SK-N-SH (cell line): ENCODE results near the gene LRRC59. TPM values are rescaled to one million over a fixed set of nuclear protein-coding genes. Genes with fewer than 3 reads are reported as not detected.
"Not testable (repeated sequence)": the region's sequence is repeated elsewhere in the genome, so short reads cannot be mapped to it uniquely, and the experiment has no call there.

ENCODE experiments used
- CTCF ChIA-PET: fragments of 300-600, 350-600 bp; formaldehyde crosslinking; extraction: SDS; loops from one replicate; lab custom pipeline; 2021; lab: Yijun Ruan, JAX
- POLR2A ChIA-PET: fragments of 350-600 bp; sonication (Branson Sonifier 250); formaldehyde crosslinking; extraction: SDS; loops from one replicate; lab custom pipeline; 2020; ENCODE audit warnings: antibody characterized with exemption, inconsistent platforms; lab: Yijun Ruan, JAX
- DNase-seq: peaks from one replicate; pipeline ENCODE4 v3.0.0; 2012
- H2AFZ ChIP-seq: fragments of 200-600 bp; sonication (generic); 2 replicates; pipeline ENCODE4 v1.8.1; 2016; ENCODE audit warnings: antibody characterized with exemption, mild to moderate bottlenecking, low read depth
- H3F3A ChIP-seq: fragments of 200-600 bp; sonication (generic); replicated peaks from 2 replicates; pipeline ENCODE3; 2016; ENCODE audit warnings: antibody characterized with exemption, mild to moderate bottlenecking; ENCODE audit not compliant: insufficient read depth
- H3K27ac ChIP-seq, 2 experiments: fragments of 200-500 bp in 1 of 2; fragments of 200-600 bp in 1 of 2; sonication (Bioruptor generic) in 1 of 2; sonication (generic), shearing (Covaris generic) in 1 of 2; 2 replicates each; pipeline versions ENCODE4 v1.5.1 to v1.6.1; 2014 to 2016; ENCODE audit warnings: low read depth in 2 of 2, inconsistent platforms in 1 of 2, low read length in 1 of 2, mild to moderate bottlenecking in 1 of 2, mixed read lengths in 1 of 2
- H3K27me3 ChIP-seq: fragments of 200-600 bp; sonication (generic), shearing (Covaris generic); 2 replicates; pipeline ENCODE4 v1.6.1; 2016; ENCODE audit warnings: mixed run types; ENCODE audit not compliant: insufficient read depth
- H3K36me3 ChIP-seq, 2 experiments: fragments of 200-500 bp in 1 of 2; fragments of 200-600 bp in 1 of 2; sonication (Bioruptor generic) in 1 of 2; sonication (generic) in 1 of 2; replicated peaks in 1 of 2; 2 replicates each; pipeline versions ENCODE3 to v1.5.1; 2014 to 2016; ENCODE audit warnings: low read length in 1 of 2, mild to moderate bottlenecking in 1 of 2; ENCODE audit not compliant: insufficient read depth in 2 of 2, control insufficient read depth in 1 of 2
- H3K4me1 ChIP-seq, 2 experiments: fragments of 200-500 bp in 1 of 2; fragments of 200-600 bp in 1 of 2; sonication (Bioruptor generic) in 1 of 2; sonication (generic), shearing (Covaris generic) in 1 of 2; 2 replicates each; pipeline versions ENCODE4 v1.5.1 to v1.6.1; 2014 to 2016; ENCODE audit warnings: low read depth in 1 of 2, low read length in 1 of 2, mixed run types in 1 of 2; ENCODE audit not compliant: insufficient read depth in 2 of 2, control insufficient read depth in 1 of 2
- H3K4me2 ChIP-seq: fragments of 200-600 bp; sonication (generic), shearing (Covaris generic); 2 replicates; pipeline ENCODE4 v1.6.1; 2017; ENCODE audit warnings: mixed run types
- H3K4me3 ChIP-seq, 2 experiments: fragments of 200-500 bp in 1 of 2; fragments of 200-600 bp in 1 of 2; sonication (Bioruptor generic) in 1 of 2; sonication (generic), shearing (Covaris generic) in 1 of 2; 2 replicates each; pipeline versions ENCODE4 v1.5.1 to v1.8.1; 2014 to 2016; ENCODE audit warnings: low read depth in 2 of 2, inconsistent platforms in 1 of 2, low read length in 1 of 2, mild to moderate bottlenecking in 1 of 2, mixed read lengths in 1 of 2, moderate library complexity in 1 of 2
- H3K79me2 ChIP-seq: fragments of 200-600 bp; sonication (generic); 2 replicates; pipeline ENCODE4 v1.8.1; 2017; ENCODE audit warnings: mild to moderate bottlenecking; ENCODE audit not compliant: insufficient read depth
- H3K9ac ChIP-seq: fragments of 200-600 bp; sonication (generic); 2 replicates; pipeline ENCODE4 v1.6.1; 2017; ENCODE audit warnings: mixed run types
- H3K9me2 ChIP-seq: fragments of 200-600 bp; sonication (generic); 2 replicates; pipeline ENCODE4 v1.6.1; 2017; ENCODE audit warnings: mixed run types
- H3K9me3 ChIP-seq: fragments of 200-600 bp; sonication (generic); 2 replicates; pipeline ENCODE4 v1.6.1; 2017; ENCODE audit warnings: mixed run types, mild to moderate bottlenecking, moderate library complexity
- H4K20me1 ChIP-seq: fragments of 200-600 bp; sonication (generic); 2 replicates; pipeline ENCODE4 v1.6.1; 2017; ENCODE audit warnings: mild to moderate bottlenecking, mixed run types; ENCODE audit not compliant: insufficient read depth
- FOXM1 ChIP-seq: IDR thresholded peaks from 2 replicates; pipeline ENCODE4 v1.4.0; 2012; ENCODE audit warnings: low read depth, mild to moderate bottlenecking
- JUND ChIP-seq: IDR thresholded peaks from 2 replicates; pipeline ENCODE4 v1.4.0; 2012
- RAD21 ChIP-seq: IDR thresholded peaks from 2 replicates; pipeline ENCODE4 v1.6.1; 2012; ENCODE audit warnings: mild to moderate bottlenecking, low read length
- RFX5 ChIP-seq: IDR thresholded peaks from 2 replicates; pipeline ENCODE4 v1.6.1; 2012; ENCODE audit warnings: mild to moderate bottlenecking, improper control_type of control experiment, low read length
- RXRA ChIP-seq: IDR thresholded peaks from 2 replicates; pipeline ENCODE4 v1.4.0; 2012; ENCODE audit warnings: low read depth, mild to moderate bottlenecking, borderline replicate concordance
- TCF12 ChIP-seq: IDR thresholded peaks from 2 replicates; pipeline ENCODE4 v1.4.0; 2012
- WGBS: methylation state at CpG from one replicate; pipeline ENCODE4 v1.1.6; 2017; ENCODE audit warnings: low lambda C conversion rate; 5-methylcytosine and 5-hydroxymethylcytosine counted together
- polyA plus RNA-seq, 3 experiments: library from polyadenylated mRNA; depleted of rRNA; stranded (reverse); fragments of >200 nt; gene quantifications; 2 replicates each; pipeline ENCODE4 v1.2.3, GENCODE V29; 2012
- small RNA-seq, 7 experiments: library from RNA; depleted of rRNA; stranded (forward); fragments of <200 nt; gene quantifications; one replicate each; pipeline ENCODE3, GENCODE V24; 2012
- TF ChIP-seq, protein P1 (sequence below): fragments of 200-600 bp; sonication (generic); IDR thresholded peaks from 2 replicates; pipeline ENCODE4 v1.6.1; 2017; ENCODE audit warnings: antibody characterized with exemption, mild to moderate bottlenecking, moderate library complexity
- TF ChIP-seq, protein P2 (sequence below): fragments of 150-350 bp; IDR thresholded peaks from 2 replicates; pipeline ENCODE4 v1.6.1; 2017; ENCODE audit warnings: antibody characterized with exemption, low read length, low read depth, borderline replicate concordance

The LRRC59 gene
- polyA plus RNA-seq, 1 of the 3 experiments (the other 2 are of a cell fraction), result 137 TPM

DNA sequence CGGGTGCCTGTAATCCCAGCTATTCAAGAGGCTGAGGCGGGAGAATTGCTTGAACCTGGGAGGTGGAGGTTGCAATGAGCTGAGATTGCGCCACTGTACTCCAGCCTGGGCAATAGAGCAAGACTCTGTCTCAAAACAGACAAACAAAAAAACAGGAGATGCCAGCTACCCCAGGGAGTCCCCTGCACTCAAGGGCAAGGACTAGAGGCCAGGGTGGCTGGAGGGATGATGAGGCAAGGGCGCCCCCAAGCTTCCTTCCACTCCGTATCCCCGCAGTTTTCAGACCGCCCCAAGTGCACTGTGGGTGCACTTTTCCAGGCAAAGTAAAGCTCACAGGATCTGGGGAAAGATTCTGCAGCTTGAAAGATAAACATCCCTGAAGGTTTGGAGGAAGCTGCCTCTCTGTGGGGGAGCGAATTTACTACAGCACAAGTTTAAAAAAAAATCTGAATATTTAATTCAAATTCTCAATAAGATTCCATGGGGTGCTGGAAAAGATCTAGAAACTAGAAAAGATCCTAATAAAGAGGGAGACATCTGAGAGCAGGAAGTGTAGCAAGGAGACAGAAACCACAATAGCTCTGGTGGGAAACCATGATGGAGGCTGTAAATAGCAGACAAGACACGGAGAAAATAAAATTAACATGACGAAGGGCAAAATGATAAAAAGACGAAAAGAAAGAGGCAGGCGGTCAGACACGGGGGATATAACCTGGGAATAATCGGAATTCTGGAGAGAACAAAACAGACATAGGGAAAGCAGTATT is 63.8 kb downstream of the LRRC59 start:
- CTCF ChIA-PET, result interaction anchor here (0.9 to 2.1 kb wide), 5 partner anchors 8 to 133 kb away, joined by 3 to 6 read pairs (median 4); no protein-coding TSS in a partner anchor
- H3K4me2 ChIP-seq, H3K4me3 ChIP-seq, H3K27me3 ChIP-seq, H3K9ac ChIP-seq, H3K27ac ChIP-seq, H3K9me2 ChIP-seq, H4K20me1 ChIP-seq, H3K9me3 ChIP-seq, POLR2A ChIA-PET, H3K79me2 ChIP-seq, H3K36me3 ChIP-seq, DNase-seq: not testable (repeated sequence)
- 0 out of 2 replicates have a peak overlapping the region, but pooled peaks have one; percentile 32 for H2AFZ ChIP-seq
- H3K4me1 ChIP-seq, result peaks cover 0 to 14% of the 10 kb centered on the region in 2 experiments; a peak in 3 of 4 replicates
- WGBS, result 77% methylated on average over 14 of the region's 14 CpGs
- peak; percentile 35 for TF ChIP-seq RAD21
- TF ChIP-seq, protein P1, sequence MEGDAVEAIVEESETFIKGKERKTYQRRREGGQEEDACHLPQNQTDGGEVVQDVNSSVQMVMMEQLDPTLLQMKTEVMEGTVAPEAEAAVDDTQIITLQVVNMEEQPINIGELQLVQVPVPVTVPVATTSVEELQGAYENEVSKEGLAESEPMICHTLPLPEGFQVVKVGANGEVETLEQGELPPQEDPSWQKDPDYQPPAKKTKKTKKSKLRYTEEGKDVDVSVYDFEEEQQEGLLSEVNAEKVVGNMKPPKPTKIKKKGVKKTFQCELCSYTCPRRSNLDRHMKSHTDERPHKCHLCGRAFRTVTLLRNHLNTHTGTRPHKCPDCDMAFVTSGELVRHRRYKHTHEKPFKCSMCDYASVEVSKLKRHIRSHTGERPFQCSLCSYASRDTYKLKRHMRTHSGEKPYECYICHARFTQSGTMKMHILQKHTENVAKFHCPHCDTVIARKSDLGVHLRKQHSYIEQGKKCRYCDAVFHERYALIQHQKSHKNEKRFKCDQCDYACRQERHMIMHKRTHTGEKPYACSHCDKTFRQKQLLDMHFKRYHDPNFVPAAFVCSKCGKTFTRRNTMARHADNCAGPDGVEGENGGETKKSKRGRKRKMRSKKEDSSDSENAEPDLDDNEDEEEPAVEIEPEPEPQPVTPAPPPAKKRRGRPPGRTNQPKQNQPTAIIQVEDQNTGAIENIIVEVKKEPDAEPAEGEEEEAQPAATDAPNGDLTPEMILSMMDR, result peak; percentile 25; the same call in 1 of the 2 replicates
- TF ChIP-seq, all 33 proteins: peak for 2; not testable (repeated sequence) for 31
- H3F3A ChIP-seq, result peaks cover 11% of the 10 kb centered on the region

DNA sequence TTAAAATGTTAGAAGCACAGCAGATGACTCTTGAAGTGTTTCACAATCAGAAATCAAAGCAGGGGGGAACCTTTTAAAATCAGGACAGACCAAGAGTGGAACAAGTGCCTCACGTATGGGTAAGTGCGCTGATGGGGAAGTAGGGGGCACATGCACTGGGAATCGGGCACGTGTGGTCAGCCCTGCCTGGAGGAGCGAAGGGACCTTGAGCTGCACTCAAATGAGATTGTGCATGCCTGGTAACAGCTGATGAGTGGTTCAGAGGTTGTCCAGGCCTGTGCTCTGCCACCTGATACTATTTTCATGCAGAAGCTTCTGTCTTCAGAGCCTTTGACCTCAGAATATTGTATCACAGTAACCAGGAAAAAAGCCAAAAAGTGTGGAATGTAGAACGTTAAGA is 65.1 kb downstream of the LRRC59 start:
- Histone ChIP-seq H3K4me1 (peaks cover 0 to 14% of the 10 kb centered on the region in 2 experiments; a peak in 3 of 4 replicates), H3K4me2 (0 out of 2 replicates have a peak overlapping the region, but pooled peaks have one; percentile 25), H4K20me1 (no peaks in the 10 kb centered on the region), H2AFZ (no peak overlapping the region), H3K9me3 (no peaks in the 10 kb centered on the region), H3K9ac (no peak overlapping the region), H3K4me3 (no peak overlapping the region), H3K27me3 (no peaks in the 10 kb centered on the region)
- POLR2A ChIA-PET, result no interaction called here
- 77% methylated on average over 6 of the region's 6 CpGs for WGBS
- CTCF ChIA-PET, result interaction anchor here (0.8 to 2.1 kb wide), 7 partner anchors 8 to 172 kb away, joined by 3 to 7 read pairs (median 3); partner anchors contain the start of gene LRRC59
- TF ChIP-seq, protein P1, result no peak
- TF ChIP-seq RXRA, result no peak
- no peak for TF ChIP-seq TCF12
- peak; percentile 43; the same call in 1 of the 2 replicates for TF ChIP-seq RFX5
- TF ChIP-seq, protein P2, sequence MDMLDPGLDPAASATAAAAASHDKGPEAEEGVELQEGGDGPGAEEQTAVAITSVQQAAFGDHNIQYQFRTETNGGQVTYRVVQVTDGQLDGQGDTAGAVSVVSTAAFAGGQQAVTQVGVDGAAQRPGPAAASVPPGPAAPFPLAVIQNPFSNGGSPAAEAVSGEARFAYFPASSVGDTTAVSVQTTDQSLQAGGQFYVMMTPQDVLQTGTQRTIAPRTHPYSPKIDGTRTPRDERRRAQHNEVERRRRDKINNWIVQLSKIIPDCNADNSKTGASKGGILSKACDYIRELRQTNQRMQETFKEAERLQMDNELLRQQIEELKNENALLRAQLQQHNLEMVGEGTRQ, result no peak
- TF ChIP-seq JUND, result no peak
- no peak for TF ChIP-seq FOXM1
- TF ChIP-seq, all 33 proteins: peak for 1
- Histone ChIP-seq H3K27ac (no peak overlapping the region), H3K36me3 (no peaks in the 10 kb centered on the region), H3F3A (peaks cover 11% of the 10 kb centered on the region), H3K9me2 (no peaks in the 10 kb centered on the region), H3K79me2 (no peaks in the 10 kb centered on the region)
- DNase-seq, result no peak

Small RNAs within 50 kb of the gene (small RNA-seq; reads per million reads assigned to genes)
- 0 reads per million in 7 experiments for gene RF00019

Other genes with a start within 250 kb of the LRRC59 start
- 26.9 and 35.2 TPM in 2 replicates for gene PPP1R9B, start 246.8 kb downstream of the LRRC59 start, polyA plus RNA-seq (2012; rRNA removed)
- 0.29 TPM in 1 of 2 replicates, not detected in the other for gene SGCA, start 231.5 kb downstream of the LRRC59 start, polyA plus RNA-seq (2012; rRNA removed)
- gene COL1A1, start 195.9 kb downstream of the LRRC59 start, polyA plus RNA-seq (2012; rRNA removed), result 265 and 1,461 TPM in 2 replicates
- gene TMEM92, start 123.1 kb downstream of the LRRC59 start, polyA plus RNA-seq (2012; rRNA removed), result 0.28 and 0.46 TPM in 2 replicates
- gene XYLT2, start 51.4 kb downstream of the LRRC59 start, polyA plus RNA-seq (2012; rRNA removed), result 26.5 and 28.4 TPM in 2 replicates
- gene MRPL27, start 24.3 kb downstream of the LRRC59 start, polyA plus RNA-seq (2012; rRNA removed), result 266 and 337 TPM in 2 replicates
- gene EME1, start 24.3 kb downstream of the LRRC59 start, polyA plus RNA-seq (2012; rRNA removed), result 16.9 and 21.5 TPM in 2 replicates
- 46.6 and 49.5 TPM in 2 replicates for gene ACSF2, start 28.7 kb upstream of the LRRC59 start, polyA plus RNA-seq (2012; rRNA removed)
- not detected in 2 replicates for gene CHAD, start 71.4 kb upstream of the LRRC59 start, polyA plus RNA-seq (2012; rRNA removed)
- 44.7 and 58.9 TPM in 2 replicates for gene RSAD1, start 81.3 kb upstream of the LRRC59 start, polyA plus RNA-seq (2012; rRNA removed)
- gene MYCBPAP, start 110.9 kb upstream of the LRRC59 start, polyA plus RNA-seq (2012; rRNA removed), result 2.4 and 4.4 TPM in 2 replicates
- 0.05 and 0.06 TPM in 2 replicates for gene EPN3, start 135.2 kb upstream of the LRRC59 start, polyA plus RNA-seq (2012; rRNA removed)
- gene SPATA20, start 149.7 kb upstream of the LRRC59 start, polyA plus RNA-seq (2012; rRNA removed), result 92.0 and 106 TPM in 2 replicates
- gene CACNA1G, start 163.2 kb upstream of the LRRC59 start, polyA plus RNA-seq (2012; rRNA removed), result 0.15 and 0.21 TPM in 2 replicates
- 185 and 209 TPM in 2 replicates for gene ABCC3, start 237.4 kb upstream of the LRRC59 start, polyA plus RNA-seq (2012; rRNA removed)